IMR-90 (cell line): ENCODE measurements around the gene TRIM26. TPM values are rescaled to one million over a fixed set of nuclear protein-coding genes. Genes with fewer than 3 reads are reported as not detected.

Experiments used
- ATAC-seq: fragments of 200-7000 bp; cut with Tn5 transposase; 2 replicates; pipeline ENCODE4 v1.9.1; 2020; ENCODE audit warnings: low read depth, mild to moderate bottlenecking, moderate library complexity
- BruUV-seq: library from RNA; stranded (reverse); fragments of 400-500 nt; replicated peaks from 2 replicates; lab custom pipeline; 2021; lab: Mats Ljungman, UMichigan
- CTCF ChIA-PET: fragments of 300-600 bp; formaldehyde crosslinking; extraction: SDS; loops from one replicate; lab custom pipeline; 2021; ENCODE audit warnings: antibody characterized with exemption; lab: Yijun Ruan, JAX
- POLR2A ChIA-PET: fragments of 300-600 bp; sonication (Branson Sonifier 250); formaldehyde crosslinking; loops from one replicate; lab custom pipeline; 2022; ENCODE audit warnings: antibody characterized with exemption; ENCODE audit not compliant: unreplicated experiment; lab: Charles Lee
- DNase-seq: peaks from one replicate; pipeline ENCODE4 v3.0.0; 2013
- H2AFZ ChIP-seq: replicated peaks from 2 replicates; pipeline ENCODE3; 2013; ENCODE audit warnings: low read length, mild to moderate bottlenecking; ENCODE audit not compliant: poor library complexity
- H2AK5ac ChIP-seq: 2 replicates; pipeline ENCODE4 v1.6.1; 2013; ENCODE audit warnings: low read depth, low read length, inconsistent platforms
- H2AK9ac ChIP-seq: replicated peaks from 2 replicates; pipeline ENCODE3; 2013; ENCODE audit warnings: mild to moderate bottlenecking, low read depth, low read length, moderate library complexity; ENCODE audit not compliant: poor library complexity
- H2BK120ac ChIP-seq: 2 replicates; pipeline ENCODE4 v1.6.1; 2013; ENCODE audit warnings: low read depth, low read length, inconsistent platforms
- H2BK15ac ChIP-seq: 3 replicates; pipeline ENCODE4 v1.6.1; 2013; ENCODE audit warnings: low read depth, low read length, inconsistent platforms
- H2BK20ac ChIP-seq: 2 replicates; pipeline ENCODE4 v1.6.1; 2013; ENCODE audit warnings: low read depth, mild to moderate bottlenecking, inconsistent platforms, low read length, moderate library complexity
- H2BK5ac ChIP-seq: 2 replicates; pipeline ENCODE4 v1.6.1; 2013; ENCODE audit warnings: mild to moderate bottlenecking, low read depth, low read length, inconsistent platforms; ENCODE audit not compliant: poor library complexity, severe bottlenecking
- H3K14ac ChIP-seq: replicated peaks from 2 replicates; pipeline ENCODE4 v1.6.1; 2013; ENCODE audit warnings: low read depth, low read length, inconsistent platforms
- H3K18ac ChIP-seq: 2 replicates; pipeline ENCODE4 v1.6.1; 2013; ENCODE audit warnings: low read depth, low read length, control low read depth
- H3K23ac ChIP-seq: 2 replicates; pipeline ENCODE4 v1.6.1; 2013; ENCODE audit warnings: low read depth, low read length, inconsistent platforms
- H3K27ac ChIP-seq: 2 replicates; pipeline ENCODE4 v1.5.1; 2013; ENCODE audit warnings: mild to moderate bottlenecking, control low read depth, low read length; ENCODE audit not compliant: insufficient read depth
- H3K27me3 ChIP-seq: 2 replicates; pipeline ENCODE4 v1.6.1; 2013; ENCODE audit warnings: low read length; ENCODE audit not compliant: control insufficient read depth, insufficient read depth
- H3K36me3 ChIP-seq: 2 replicates; pipeline ENCODE4 v1.6.1; 2013; ENCODE audit warnings: low read length, mixed read lengths; ENCODE audit not compliant: control insufficient read depth, insufficient read depth
- H3K4ac ChIP-seq: 2 replicates; pipeline ENCODE4 v1.6.1; 2013; ENCODE audit warnings: low read depth, low read length, inconsistent platforms
- H3K4me1 ChIP-seq: 2 replicates; pipeline ENCODE4 v1.6.1; 2013; ENCODE audit warnings: low read length, mixed read lengths; ENCODE audit not compliant: control insufficient read depth, insufficient read depth
- H3K4me2 ChIP-seq: 2 replicates; pipeline ENCODE4 v1.6.1; 2013; ENCODE audit warnings: low read depth, mild to moderate bottlenecking, control low read depth, low read length, moderate library complexity
- H3K4me3 ChIP-seq: 2 replicates; pipeline ENCODE4 v1.5.1; 2013; ENCODE audit warnings: low read depth, mild to moderate bottlenecking, control low read depth, low read length, moderate library complexity; ENCODE audit not compliant: insufficient read depth
- H3K56ac ChIP-seq: 2 replicates; pipeline ENCODE4 v1.6.1; 2013; ENCODE audit warnings: low read length, inconsistent platforms; ENCODE audit not compliant: insufficient read depth; ENCODE audit errors: extremely low read depth
- H3K79me1 ChIP-seq, 2 experiments: 2 replicates each; pipeline ENCODE4 v1.6.1; 2013; ENCODE audit warnings: low read length in 2 of 2, inconsistent platforms in 1 of 2, low read depth in 1 of 2
- H3K9ac ChIP-seq: 2 replicates; pipeline ENCODE4 v1.6.1; 2013; ENCODE audit warnings: low read depth, low read length, control low read depth
- H3K9me1 ChIP-seq: 2 replicates; pipeline ENCODE4 v1.6.1; 2013; ENCODE audit warnings: low read length, inconsistent platforms; ENCODE audit not compliant: insufficient read depth
- H3K9me3 ChIP-seq: 2 replicates; pipeline ENCODE4 v1.6.1; 2013; ENCODE audit warnings: low read length; ENCODE audit not compliant: control insufficient read depth, insufficient read depth
- H4K20me1 ChIP-seq: 2 replicates; pipeline ENCODE4 v1.6.1; 2013; ENCODE audit warnings: low read length, inconsistent platforms; ENCODE audit not compliant: insufficient read depth
- H4K5ac ChIP-seq: 2 replicates; pipeline ENCODE4 v1.6.1; 2013; ENCODE audit warnings: mild to moderate bottlenecking, low read depth, low read length, control low read depth
- H4K8ac ChIP-seq, 2 experiments: 2 replicates each; pipeline ENCODE4 v1.6.1; 2013; ENCODE audit warnings: low read depth in 2 of 2, low read length in 2 of 2, control low read depth in 1 of 2, inconsistent platforms in 1 of 2
- H4K91ac ChIP-seq: 2 replicates; pipeline ENCODE4 v1.6.1; 2013; ENCODE audit warnings: low read depth, low read length, inconsistent platforms; ENCODE audit not compliant: insufficient read depth
- BHLHE40 ChIP-seq: fragments of 150-350 bp; IDR thresholded peaks from 2 replicates; pipeline ENCODE4 v1.6.1; 2016; ENCODE audit warnings: mild to moderate bottlenecking, low read depth, low read length
- CEBPB ChIP-seq: IDR thresholded peaks from 2 replicates; pipeline ENCODE4 v1.6.1; 2012; ENCODE audit warnings: low read depth, low read length, improper control_type of control experiment
- CHD1 ChIP-seq: IDR thresholded peaks from 2 replicates; pipeline ENCODE4 v1.6.1; 2012; ENCODE audit warnings: low read depth, low read length, improper control_type of control experiment
- CTCF ChIP-seq: conservative IDR thresholded peaks from 2 replicates; pipeline ENCODE4 v1.5.1; 2012; ENCODE audit warnings: mild to moderate bottlenecking, low read depth, low read length, improper control_type of control experiment
- ELK1 ChIP-seq: fragments of 150-350 bp; IDR thresholded peaks from 2 replicates; pipeline ENCODE4 v1.6.1; 2016; ENCODE audit warnings: low read depth, mild to moderate bottlenecking, low read length, moderate library complexity, borderline replicate concordance
- FOS ChIP-seq: fragments of 150-350 bp; IDR thresholded peaks from 2 replicates; pipeline ENCODE4 v1.6.1; 2016; ENCODE audit warnings: low read depth, low read length
- MAFK ChIP-seq: IDR thresholded peaks from 2 replicates; pipeline ENCODE4 v1.6.1; 2012; ENCODE audit warnings: low read depth, low read length, improper control_type of control experiment
- MAZ ChIP-seq: IDR thresholded peaks from 2 replicates; pipeline ENCODE4 v1.6.1; 2012; ENCODE audit warnings: low read depth, mild to moderate bottlenecking, low read length, improper control_type of control experiment, moderate library complexity, borderline replicate concordance
- MXI1 ChIP-seq: IDR thresholded peaks from 2 replicates; pipeline ENCODE4 v1.6.1; 2012; ENCODE audit warnings: low read depth, mild to moderate bottlenecking, low read length, moderate library complexity, borderline replicate concordance
- NFE2L2 ChIP-seq: fragments of 150-350 bp; IDR thresholded peaks from 2 replicates; pipeline ENCODE4 v1.6.1; 2016; ENCODE audit warnings: low read depth, mild to moderate bottlenecking, low read length
- POLR2A ChIP-seq: IDR thresholded peaks from 2 replicates; pipeline ENCODE4 v1.6.1; 2012; ENCODE audit warnings: mild to moderate bottlenecking, low read depth, low read length
- RAD21 ChIP-seq: IDR thresholded peaks from 2 replicates; pipeline ENCODE4 v1.6.1; 2012; ENCODE audit warnings: low read length, improper control_type of control experiment
- RCOR1 ChIP-seq: IDR thresholded peaks from 2 replicates; pipeline ENCODE4 v1.6.1; 2012; ENCODE audit warnings: mild to moderate bottlenecking, low read length, improper control_type of control experiment; ENCODE audit not compliant: insufficient replicate concordance
- RFX5 ChIP-seq: IDR thresholded peaks from 2 replicates; pipeline ENCODE4 v1.8.0; 2012; ENCODE audit warnings: low read depth, mild to moderate bottlenecking, low read length, moderate library complexity
- SMC3 ChIP-seq: fragments of 150-350 bp; IDR thresholded peaks from 2 replicates; pipeline ENCODE4 v1.6.1; 2016; ENCODE audit warnings: low read depth, mild to moderate bottlenecking, antibody characterized with exemption, low read length, moderate library complexity
- USF2 ChIP-seq: fragments of 150-350 bp; IDR thresholded peaks from 2 replicates; pipeline ENCODE4 v1.6.1; 2017; ENCODE audit warnings: mild to moderate bottlenecking, antibody characterized with exemption, low read length, low read depth
- WGBS, 2 experiments: methylation state at CpG; one replicate each; pipeline versions ENCODE4 v1.1.5 to v1.1.7; 2013; ENCODE audit warnings: missing lambda C conversion rate in 2 of 2; ENCODE audit not compliant: insufficient read length in 1 of 2; ENCODE audit errors: extremely low coverage in 2 of 2; 5-methylcytosine and 5-hydroxymethylcytosine counted together
- dilution Hi-C: fragments of 300-500 bp; cut with HindIII; formaldehyde crosslinking; loops from one replicate; pipeline ENCODE4 v1.14.3; 2018; ENCODE audit warnings: low sequenced_read_pairs; ENCODE audit not compliant: unreplicated experiment
- in situ Hi-C: fragments of 300-500 bp; cut with MboI; formaldehyde crosslinking; loops from 3 replicates; pipeline ENCODE4 v1.14.3; 2019; ENCODE audit warnings: low sequenced_read_pairs, inconsistent platforms, mixed read lengths
- intact Hi-C: fragments of 100-400 bp; cut with micrococcal nuclease; formaldehyde crosslinking; loops from 2 replicates; pipeline ENCODE4 v1.10.0; 2022
- polyA plus RNA-seq, 3 experiments: library from polyadenylated mRNA; depleted of rRNA; stranded (reverse); fragments of >200 nt; gene quantifications; 2 replicates each; pipeline ENCODE4 v1.2.3, GENCODE V29; 2012; ENCODE audit warnings: low replicate concordance in 1 of 3
- total RNA-seq: library from RNA; depleted of rRNA; stranded (reverse); fragments of >200 nt; gene quantifications from 2 replicates; pipeline ENCODE4 v1.2.3, GENCODE V29; 2012

Gene TRIM26
- total and polyA plus RNA-seq, 2 of the 4 experiments (the other 2 are of a cell fraction) = 22.6 to 23.8 TPM

- ChIA-PET POLR2A (no interaction called here), CTCF (no interaction called here)
- ATAC-seq = no peak
- intact Hi-C loops (no loop called here), dilution Hi-C loops (no loop called here), in situ Hi-C loops (no loop called here)
- Histone ChIP-seq H3K27me3 (peaks cover 27% of the 10 kb centered on the region), H2AK5ac (no peak overlapping the region), H3K4me1 (no peaks in the 10 kb centered on the region), H4K91ac (no peak overlapping the region), H2BK5ac (no peak overlapping the region), H2BK20ac (no peak overlapping the region), H4K8ac (no peak overlapping the region), H3K9me3 (no peaks in the 10 kb centered on the region), H2BK15ac (no peak overlapping the region), H3K79me1 (no peaks in the 10 kb centered on the region), H2AK9ac (no peak overlapping the region), H3K4me3 (no peak overlapping the region), H2AFZ (no peak overlapping the region), H3K14ac (no peak overlapping the region), H3K23ac (no peak overlapping the region), H3K36me3 (no peaks in the 10 kb centered on the region), H3K27ac (no peak overlapping the region), H3K4ac (no peak overlapping the region), H4K5ac (no peak overlapping the region), H2BK120ac (no peak overlapping the region), H3K18ac (no peak overlapping the region), H3K4me2 (no peak overlapping the region), H3K9ac (no peak overlapping the region), H3K9me1 (no peaks in the 10 kb centered on the region), H3K56ac (no peak overlapping the region), H4K20me1 (no peaks in the 10 kb centered on the region)
- TF ChIP-seq CTCF (no peak), POLR2A (no peak), CHD1 (no peak), CEBPB (no peak), SMC3 (no peak), RCOR1 (no peak), RAD21 (no peak), ELK1 (no peak), RFX5 (no peak), MAFK (no peak), MAZ (no peak), USF2 (no peak), NFE2L2 (no peak), BHLHE40 (no peak), FOS (no peak), MXI1 (no peak)
- 40% methylated on average over 1 of the region's 3 CpGs; no CpG with 5 or more reads in 1 of the 2 experiments for WGBS, 2 experiments
- no TSS peak for BruUV-seq
- no peak for DNase-seq
Observed at GRCh38 chr6:30151580-30151979, 61.6 kb downstream of the TRIM26 start.
